Measurements from ENCODE around the gene HOXA9. TPM values are rescaled to one million over a fixed set of nuclear protein-coding genes. Genes with fewer than 3 reads are reported as not detected.
A peak's percentile ranks its signal among the peaks of the same experiment; 100 is the strongest.

Gene HOXA9
- total and polyA plus RNA-seq, 2 of the 4 experiments (the other 2 are of a cell fraction), result 0.18 to 0.32 TPM

DNA sequence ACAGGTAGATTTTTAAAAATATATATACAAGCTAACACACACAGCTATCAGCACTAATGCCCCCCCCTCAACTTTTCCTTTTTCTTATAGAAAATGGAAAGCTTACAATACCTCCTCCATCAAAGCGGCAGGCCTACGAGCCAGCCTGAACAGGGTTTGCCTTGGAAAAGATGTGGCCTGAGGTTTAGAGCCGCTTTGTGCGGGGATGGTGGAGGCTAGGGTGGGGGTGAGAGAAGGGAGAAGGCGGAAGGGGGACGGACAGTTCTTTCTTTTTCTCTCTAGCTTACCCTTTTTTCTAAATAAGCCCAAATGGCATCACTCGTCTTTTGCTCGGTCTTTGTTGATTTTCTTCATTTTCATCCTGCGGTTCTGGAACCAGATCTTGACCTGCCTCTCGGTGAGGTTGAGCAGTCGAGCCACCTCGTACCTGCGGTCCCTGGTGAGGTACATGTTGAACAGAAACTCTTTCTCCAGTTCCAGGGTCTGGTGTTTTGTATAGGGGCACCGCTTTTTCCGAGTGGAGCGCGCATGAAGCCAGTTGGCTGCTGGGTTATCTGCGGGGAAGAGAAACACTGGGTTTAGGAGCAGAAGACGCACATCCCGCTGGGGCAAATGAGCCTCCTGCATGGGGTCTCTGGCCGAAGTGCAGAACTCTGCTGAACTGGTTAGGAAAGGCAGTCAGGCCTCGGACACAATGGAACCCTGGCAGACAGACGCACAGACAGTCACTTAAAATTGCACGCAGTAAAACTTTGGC is 1.9 kb downstream of the HOXA9 start:
- no peak overlapping the region for H3K4me2 ChIP-seq (ENCODE audit: low read depth, low read length)
- no TSS peak for BruUV-seq (replicated peaks)

More for the DNA sequence above, 1.9 kb downstream of the HOXA9 start:
- H2BK15ac ChIP-seq (ENCODE audit: low read depth, low read length), result no peak overlapping the region
- intact Hi-C loops (cut with micrococcal nuclease), result loop anchor here (5.0 to 10.0 kb wide), 2 partner anchors 961 to 1909 kb away; partner anchors contain the start of genes CBX3 and HNRNPA2B1
- H3K36me3 ChIP-seq (ENCODE audit: control insufficient read depth, insufficient read depth, low read length), result no peaks in the 10 kb centered on the region
- no peak overlapping the region for H3K18ac ChIP-seq (ENCODE audit: low read depth, low read length)
- ChIA-PET CTCF (interaction anchor here (0.6 to 1.5 kb wide), 2 partner anchors 43 to 794 kb away, joined by 6 read pairs; no protein-coding TSS in a partner anchor), POLR2A (ENCODE audit: unreplicated experiment) (no interaction called here)
- no peaks in the 10 kb centered on the region; the same call in 1 of the 2 replicates for H3K4me1 ChIP-seq (ENCODE audit: control insufficient read depth, insufficient read depth, low read length)
- no peak overlapping the region for H3K14ac ChIP-seq (replicated peaks; ENCODE audit: low read depth, low read length)
- H3K27me3 ChIP-seq (ENCODE audit: control insufficient read depth, insufficient read depth, low read length), result peaks cover 56% of the 10 kb centered on the region
- no peak overlapping the region for H4K5ac ChIP-seq (ENCODE audit: low read depth, low read length)
- H4K91ac ChIP-seq (ENCODE audit: insufficient read depth, low read depth, low read length), result no peak overlapping the region; the same call in 1 of the 2 replicates
- H3K9me1 ChIP-seq (ENCODE audit: insufficient read depth, low read length), result no peaks in the 10 kb centered on the region
- no peaks in the 10 kb centered on the region for H4K20me1 ChIP-seq (ENCODE audit: insufficient read depth, low read length)
- dilution Hi-C loops (cut with HindIII; ENCODE audit: low sequenced_read_pairs, unreplicated experiment), result no loop called here
- H3K4ac ChIP-seq (ENCODE audit: low read depth, low read length), result no peak overlapping the region
- in situ Hi-C loops (cut with MboI; ENCODE audit: low sequenced_read_pairs), result no loop called here
- H3K4me3 ChIP-seq (ENCODE audit: insufficient read depth, low read depth, low read length), result no peak overlapping the region
- H2AFZ ChIP-seq (replicated peaks; ENCODE audit: low read length, poor library complexity), result peak overlapping the region; percentile 69
- 81% methylated on average over 5 of the region's 24 CpGs; no CpG with 5 or more reads in 1 of the 2 experiments for WGBS, 2 experiments (ENCODE audit: extremely low coverage in 2 of 2, insufficient read length in 1 of 2)
- H2BK120ac ChIP-seq (ENCODE audit: low read depth, low read length), result no peak overlapping the region
- H3K79me1 ChIP-seq (ENCODE audit: low read depth in 1 of 2, low read length in 2 of 2), result no peaks in the 10 kb centered on the region
- H2BK20ac ChIP-seq (ENCODE audit: low read depth, low read length), result no peak overlapping the region
- ATAC-seq (ENCODE audit: low read depth), result no peak
- DNase-seq, result no peak
- H3K9ac ChIP-seq (ENCODE audit: low read depth, low read length), result no peak overlapping the region
- peaks cover 16% of the 10 kb centered on the region for H3K9me3 ChIP-seq (ENCODE audit: control insufficient read depth, insufficient read depth, low read length)
- no peak for TF ChIP-seq MXI1 (IDR thresholded peaks at IDR 0.05; ENCODE audit: borderline replicate concordance, low read depth, low read length)
- TF ChIP-seq MAFK (IDR thresholded peaks at IDR 0.05; ENCODE audit: low read depth, low read length), result no peak
- no peak for TF ChIP-seq RFX5 (IDR thresholded peaks at IDR 0.05; ENCODE audit: low read depth, low read length)
- TF ChIP-seq NFE2L2 (IDR thresholded peaks at IDR 0.05; ENCODE audit: low read depth, low read length), result no peak
- TF ChIP-seq, protein P1, sequence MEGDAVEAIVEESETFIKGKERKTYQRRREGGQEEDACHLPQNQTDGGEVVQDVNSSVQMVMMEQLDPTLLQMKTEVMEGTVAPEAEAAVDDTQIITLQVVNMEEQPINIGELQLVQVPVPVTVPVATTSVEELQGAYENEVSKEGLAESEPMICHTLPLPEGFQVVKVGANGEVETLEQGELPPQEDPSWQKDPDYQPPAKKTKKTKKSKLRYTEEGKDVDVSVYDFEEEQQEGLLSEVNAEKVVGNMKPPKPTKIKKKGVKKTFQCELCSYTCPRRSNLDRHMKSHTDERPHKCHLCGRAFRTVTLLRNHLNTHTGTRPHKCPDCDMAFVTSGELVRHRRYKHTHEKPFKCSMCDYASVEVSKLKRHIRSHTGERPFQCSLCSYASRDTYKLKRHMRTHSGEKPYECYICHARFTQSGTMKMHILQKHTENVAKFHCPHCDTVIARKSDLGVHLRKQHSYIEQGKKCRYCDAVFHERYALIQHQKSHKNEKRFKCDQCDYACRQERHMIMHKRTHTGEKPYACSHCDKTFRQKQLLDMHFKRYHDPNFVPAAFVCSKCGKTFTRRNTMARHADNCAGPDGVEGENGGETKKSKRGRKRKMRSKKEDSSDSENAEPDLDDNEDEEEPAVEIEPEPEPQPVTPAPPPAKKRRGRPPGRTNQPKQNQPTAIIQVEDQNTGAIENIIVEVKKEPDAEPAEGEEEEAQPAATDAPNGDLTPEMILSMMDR (conservative IDR thresholded peaks at IDR 0.05; ENCODE audit: low read depth, low read length), result no peak
- TF ChIP-seq, protein P2, sequence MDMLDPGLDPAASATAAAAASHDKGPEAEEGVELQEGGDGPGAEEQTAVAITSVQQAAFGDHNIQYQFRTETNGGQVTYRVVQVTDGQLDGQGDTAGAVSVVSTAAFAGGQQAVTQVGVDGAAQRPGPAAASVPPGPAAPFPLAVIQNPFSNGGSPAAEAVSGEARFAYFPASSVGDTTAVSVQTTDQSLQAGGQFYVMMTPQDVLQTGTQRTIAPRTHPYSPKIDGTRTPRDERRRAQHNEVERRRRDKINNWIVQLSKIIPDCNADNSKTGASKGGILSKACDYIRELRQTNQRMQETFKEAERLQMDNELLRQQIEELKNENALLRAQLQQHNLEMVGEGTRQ (IDR thresholded peaks at IDR 0.05; ENCODE audit: low read depth, low read length), result no peak
- no peak for TF ChIP-seq SMC3 (IDR thresholded peaks at IDR 0.05; ENCODE audit: low read depth, low read length)
- no peak overlapping the region for H3K27ac ChIP-seq (ENCODE audit: insufficient read depth, low read length)
- no peak overlapping the region for H3K56ac ChIP-seq (ENCODE audit: extremely low read depth, insufficient read depth, low read length)
- H4K8ac ChIP-seq (ENCODE audit: low read depth in 2 of 2, low read length in 2 of 2), result no peak overlapping the region
- H3K23ac ChIP-seq (ENCODE audit: low read depth, low read length), result no peak overlapping the region
- peak overlapping the region; percentile 33 for H2AK9ac ChIP-seq (replicated peaks; ENCODE audit: low read depth, low read length, poor library complexity)
- no peak overlapping the region for H2BK5ac ChIP-seq (ENCODE audit: low read depth, low read length, poor library complexity, severe bottlenecking)
- H2AK5ac ChIP-seq (ENCODE audit: low read depth, low read length), result no peak overlapping the region

All from IMR-90 (cell line).